Measurements from ENCODE around the gene NACC2.
"Not testable (repeated sequence)": the region's sequence is repeated elsewhere in the genome, so short reads cannot be mapped to it uniquely, and the experiment has no call there.

NACC2 gene

DNA sequence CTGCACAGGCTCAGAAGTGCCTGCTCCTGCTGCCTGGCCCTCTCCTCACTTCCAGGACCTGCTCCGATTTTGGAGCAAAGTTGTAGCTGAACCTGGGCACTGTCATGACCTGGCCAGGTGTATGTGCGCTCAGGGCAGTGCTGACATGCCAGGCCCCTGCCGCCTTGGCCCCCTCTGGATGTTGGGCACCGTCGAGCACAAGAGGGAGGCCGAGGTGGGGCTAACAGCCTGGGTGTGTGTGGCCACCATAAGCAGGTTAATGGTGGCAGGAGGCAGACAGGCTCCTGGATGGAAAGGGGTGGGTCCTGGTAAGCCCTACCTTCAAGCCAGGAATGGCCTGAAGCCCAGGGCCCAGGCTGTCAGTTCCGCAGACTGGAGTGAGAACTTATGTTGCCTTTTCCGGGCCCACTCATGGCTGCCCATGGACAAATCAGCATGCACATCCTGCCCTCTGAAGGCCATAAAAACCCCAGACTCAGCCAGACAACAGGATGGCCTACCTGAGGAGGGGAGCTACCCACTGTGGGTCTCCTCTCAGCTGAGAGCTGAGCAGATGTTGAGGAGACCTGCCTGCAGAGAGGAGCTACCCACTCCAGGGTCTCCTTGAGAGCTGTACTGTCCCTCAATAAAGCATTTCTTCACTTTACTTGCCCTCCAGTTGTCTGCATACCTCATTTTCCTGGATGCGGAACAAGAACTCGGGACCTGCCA lies 66.2 kb downstream of the NACC2 start:
- Histone ChIP-seq H3K27me3 (ENCODE audit: control insufficient read depth, insufficient read depth, low read length) (no peaks in the 10 kb centered on the region), H3K4me3 (ENCODE audit: low read depth, low read length) (no peak overlapping the region), H3K9me3 (ENCODE audit: control insufficient read depth, insufficient read depth, low read depth, low read length) (peaks cover 19% of the 10 kb centered on the region), H3K27ac (ENCODE audit: low read depth, low read length) (no peak overlapping the region), H3K9ac (ENCODE audit: low read length) (no peak overlapping the region), H3K4me1 (ENCODE audit: control insufficient read depth, insufficient read depth, low read length) (no peaks in the 10 kb centered on the region), H3K36me3 (ENCODE audit: control insufficient read depth, insufficient read depth, low read length) (peaks cover 16% of the 10 kb centered on the region)

GRCh38 chr9:136026943-136027289 lies 68.2 kb downstream of the NACC2 start:
- H3K27ac ChIP-seq (ENCODE audit: low read depth, low read length); H3K4me3 ChIP-seq (ENCODE audit: low read depth, low read length); H3K9ac ChIP-seq (ENCODE audit: low read length); H3K27me3 ChIP-seq (ENCODE audit: control insufficient read depth, insufficient read depth, low read length); H3K4me1 ChIP-seq (ENCODE audit: control insufficient read depth, insufficient read depth, low read length): not testable (repeated sequence)
- peaks cover 20% of the 10 kb centered on the region for H3K36me3 ChIP-seq (ENCODE audit: control insufficient read depth, insufficient read depth, low read length)
- H3K9me3 ChIP-seq (ENCODE audit: control insufficient read depth, insufficient read depth, low read depth, low read length): peaks cover 19% of the 10 kb centered on the region

- no peak overlapping the region for H3K4me3 ChIP-seq (ENCODE audit: low read depth, low read length)
- H3K9me3 ChIP-seq (ENCODE audit: control insufficient read depth, insufficient read depth, low read depth, low read length): peaks cover 19% of the 10 kb centered on the region
- H3K27me3 ChIP-seq (ENCODE audit: control insufficient read depth, insufficient read depth, low read length): no peaks in the 10 kb centered on the region
- no peak overlapping the region for H3K9ac ChIP-seq (ENCODE audit: low read length)
- H3K4me1 ChIP-seq (ENCODE audit: control insufficient read depth, insufficient read depth, low read length): peaks cover 3% of the 10 kb centered on the region
- peaks cover 20% of the 10 kb centered on the region for H3K36me3 ChIP-seq (ENCODE audit: control insufficient read depth, insufficient read depth, low read length)
- no peak overlapping the region for H3K27ac ChIP-seq (ENCODE audit: low read depth, low read length)
Measured at GRCh38 chr9:136026266-136026942, 68.7 kb downstream of the NACC2 start.

GRCh38 chr9:136025481-136025880 lies 69.6 kb downstream of the NACC2 start:
- H3K4me3 ChIP-seq (ENCODE audit: low read depth, low read length): no peak overlapping the region
- H3K27ac ChIP-seq (ENCODE audit: low read depth, low read length): no peak overlapping the region
- peaks cover 20% of the 10 kb centered on the region for H3K36me3 ChIP-seq (ENCODE audit: control insufficient read depth, insufficient read depth, low read length)
- peaks cover 19% of the 10 kb centered on the region for H3K9me3 ChIP-seq (ENCODE audit: control insufficient read depth, insufficient read depth, low read depth, low read length)
- H3K4me1 ChIP-seq (ENCODE audit: control insufficient read depth, insufficient read depth, low read length): peaks cover 12% of the 10 kb centered on the region
- H3K9ac ChIP-seq (ENCODE audit: low read length): no peak overlapping the region
- no peaks in the 10 kb centered on the region for H3K27me3 ChIP-seq (ENCODE audit: control insufficient read depth, insufficient read depth, low read length)

- H3K36me3 ChIP-seq (ENCODE audit: control insufficient read depth, insufficient read depth, low read length): peaks cover 18% of the 10 kb centered on the region
- H3K9me3 ChIP-seq (ENCODE audit: control insufficient read depth, insufficient read depth, low read depth, low read length): peaks cover 15% of the 10 kb centered on the region
- no peak overlapping the region for H3K9ac ChIP-seq (ENCODE audit: low read length)
- no peak overlapping the region for H3K4me3 ChIP-seq (ENCODE audit: low read depth, low read length)
- no peak overlapping the region for H3K27ac ChIP-seq (ENCODE audit: low read depth, low read length)
- peaks cover 17% of the 10 kb centered on the region for H3K4me1 ChIP-seq (ENCODE audit: control insufficient read depth, insufficient read depth, low read length)
- no peaks in the 10 kb centered on the region for H3K27me3 ChIP-seq (ENCODE audit: control insufficient read depth, insufficient read depth, low read length)
Measured at GRCh38 chr9:136024696-136025316, 70.3 kb downstream of the NACC2 start.

GRCh38 chr9:136024286-136024685 lies 70.8 kb downstream of the NACC2 start:
- Histone ChIP-seq H3K27ac (ENCODE audit: low read depth, low read length) (no peak overlapping the region), H3K9me3 (ENCODE audit: control insufficient read depth, insufficient read depth, low read depth, low read length) (peaks cover 10% of the 10 kb centered on the region)

DNA sequence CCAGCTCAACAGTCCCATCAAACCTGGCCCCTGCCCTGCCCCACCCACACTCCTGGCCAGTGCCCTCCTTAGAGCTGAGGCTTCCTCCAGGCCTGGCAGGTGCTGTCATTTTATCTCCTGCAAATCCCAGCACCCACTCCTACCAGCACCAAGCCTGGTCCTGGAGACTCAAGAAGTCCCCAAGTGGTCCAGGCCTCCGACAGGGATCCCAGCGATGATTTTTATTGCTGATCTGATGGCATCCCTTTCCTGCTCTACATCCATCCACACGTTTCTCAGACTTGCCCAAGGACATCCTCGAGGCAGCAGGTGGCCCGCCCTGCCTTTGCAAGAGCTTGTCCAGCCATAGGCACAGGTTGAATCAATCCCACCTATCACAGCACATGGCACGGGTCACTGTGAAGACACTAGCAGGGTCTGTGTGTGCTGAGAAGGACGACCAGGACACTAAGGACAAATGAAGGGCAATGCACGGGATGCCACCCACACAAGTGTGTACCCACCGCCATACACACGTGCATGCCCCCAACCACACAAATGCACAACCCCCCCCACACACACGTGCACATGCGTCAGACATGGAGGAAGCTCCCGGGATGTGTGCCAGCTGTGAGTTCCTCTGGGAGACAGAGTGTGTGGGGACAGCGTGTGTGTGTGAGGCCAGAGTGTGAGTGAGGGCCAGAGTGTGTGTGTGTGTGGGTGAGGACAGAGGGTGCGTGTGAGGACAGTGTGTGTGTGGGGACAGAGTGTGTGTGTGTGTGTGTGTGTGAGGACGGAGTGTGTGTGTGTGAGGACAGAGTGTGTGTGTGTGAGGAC lies 71.5 kb downstream of the NACC2 start:
- H3K9me3 ChIP-seq (ENCODE audit: control insufficient read depth, insufficient read depth, low read depth, low read length): peaks cover 4% of the 10 kb centered on the region
- no peak overlapping the region for H3K27ac ChIP-seq (ENCODE audit: low read depth, low read length)
- H3K36me3 ChIP-seq (ENCODE audit: control insufficient read depth, insufficient read depth, low read length): peaks cover 6% of the 10 kb centered on the region
- H3K27me3 ChIP-seq (ENCODE audit: control insufficient read depth, insufficient read depth, low read length): no peaks in the 10 kb centered on the region
- peaks cover 23% of the 10 kb centered on the region for H3K4me1 ChIP-seq (ENCODE audit: control insufficient read depth, insufficient read depth, low read length)
- no peak overlapping the region for H3K4me3 ChIP-seq (ENCODE audit: low read depth, low read length)
- no peak overlapping the region for H3K9ac ChIP-seq (ENCODE audit: low read length)

More at GRCh38 chr9:136024286-136024685, 70.8 kb downstream of the NACC2 start:
- Histone ChIP-seq H3K4me1 (ENCODE audit: control insufficient read depth, insufficient read depth, low read length) (peaks cover 18% of the 10 kb centered on the region), H3K36me3 (ENCODE audit: control insufficient read depth, insufficient read depth, low read length) (peaks cover 13% of the 10 kb centered on the region), H3K27me3 (ENCODE audit: control insufficient read depth, insufficient read depth, low read length) (no peaks in the 10 kb centered on the region), H3K9ac (ENCODE audit: low read length) (no peak overlapping the region), H3K4me3 (ENCODE audit: low read depth, low read length) (no peak overlapping the region)

DNA sequence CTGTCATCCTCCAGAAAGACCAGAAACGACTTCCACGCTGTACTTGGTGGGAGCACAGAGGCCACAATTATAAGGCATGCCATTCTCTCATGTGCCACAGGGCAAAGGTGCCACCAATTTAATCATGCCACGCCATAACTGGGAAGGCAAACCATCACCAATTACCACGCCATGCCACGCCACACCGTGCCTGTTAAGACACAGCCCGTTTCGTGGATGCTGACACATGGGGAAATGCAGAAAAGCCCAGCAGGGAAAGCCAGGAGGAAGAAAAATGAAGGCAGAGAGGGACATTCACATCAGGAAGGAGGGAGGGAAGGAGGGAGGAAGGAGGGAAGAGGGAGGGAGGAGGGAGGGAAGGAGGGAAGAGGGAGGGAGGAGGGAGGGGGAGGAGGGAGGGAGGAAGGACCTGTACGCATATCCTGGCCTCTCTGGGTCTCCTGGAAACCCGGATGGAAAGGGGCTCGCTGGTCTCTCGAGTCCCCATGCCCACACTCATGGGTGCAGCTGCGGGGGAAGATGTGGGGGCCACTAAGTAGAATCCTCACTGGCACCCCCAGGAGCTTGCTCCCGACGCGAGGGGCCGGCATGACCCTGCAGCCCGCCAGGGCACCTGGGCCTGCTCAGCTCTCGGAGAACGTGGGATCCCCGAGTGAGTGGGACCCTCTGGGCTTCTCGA lies 72.2 kb downstream of the NACC2 start:
- no peak overlapping the region for H3K27ac ChIP-seq (ENCODE audit: low read depth, low read length)
- H3K27me3 ChIP-seq (ENCODE audit: control insufficient read depth, insufficient read depth, low read length): no peaks in the 10 kb centered on the region
- H3K4me1 ChIP-seq (ENCODE audit: control insufficient read depth, insufficient read depth, low read length): peaks cover 23% of the 10 kb centered on the region
- no peak overlapping the region for H3K4me3 ChIP-seq (ENCODE audit: low read depth, low read length)
- H3K9ac ChIP-seq (ENCODE audit: low read length): no peak overlapping the region
- H3K9me3 ChIP-seq (ENCODE audit: control insufficient read depth, insufficient read depth, low read depth, low read length): no peaks in the 10 kb centered on the region
- H3K36me3 ChIP-seq (ENCODE audit: control insufficient read depth, insufficient read depth, low read length): peaks cover 6% of the 10 kb centered on the region; the same call in 1 of the 2 replicates

DNA sequence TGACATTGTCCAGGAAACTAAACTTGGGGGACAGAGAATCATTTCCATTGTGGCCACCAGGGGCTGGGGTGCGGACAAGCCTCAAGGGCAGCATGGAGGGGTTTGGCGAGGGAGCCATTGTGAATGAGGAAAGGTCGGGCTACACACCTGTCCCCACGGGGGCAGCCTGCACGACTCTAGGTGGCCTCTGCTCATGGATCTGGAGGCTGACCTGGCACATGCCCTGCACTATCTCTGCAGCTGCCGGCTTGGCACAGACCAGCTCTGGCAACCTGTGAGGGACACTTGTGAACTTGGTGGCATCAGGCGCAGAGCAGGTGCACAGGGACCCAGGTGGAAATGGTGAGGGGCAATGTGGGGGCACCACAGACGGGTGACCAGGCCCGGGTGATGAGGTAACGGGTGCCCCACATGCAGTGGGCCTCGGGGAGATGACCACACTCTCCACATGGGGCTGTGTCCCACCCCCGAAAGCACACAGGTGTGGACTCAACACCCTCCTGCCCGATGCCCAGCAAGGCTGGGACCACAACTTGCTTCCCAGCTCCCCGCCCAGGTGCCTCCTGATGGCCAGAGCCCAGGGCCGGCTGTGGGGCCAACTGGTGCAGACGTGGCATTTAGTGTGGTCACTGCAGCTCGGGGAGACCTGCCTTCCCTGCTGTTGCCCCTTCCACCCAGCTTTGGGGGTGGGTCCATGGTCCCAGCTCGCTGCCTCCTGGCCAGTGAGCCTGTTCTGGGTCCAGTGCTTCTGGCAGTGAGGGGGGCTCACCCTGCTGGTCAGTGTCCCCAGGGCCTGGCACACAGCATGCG lies 73.0 kb downstream of the NACC2 start:
- Histone ChIP-seq H3K36me3 (ENCODE audit: control insufficient read depth, insufficient read depth, low read length) (peaks cover 6% of the 10 kb centered on the region; the same call in 1 of the 2 replicates), H3K9me3 (ENCODE audit: control insufficient read depth, insufficient read depth, low read depth, low read length) (no peaks in the 10 kb centered on the region), H3K27ac (ENCODE audit: low read depth, low read length) (no peak overlapping the region), H3K4me3 (ENCODE audit: low read depth, low read length) (no peak overlapping the region), H3K4me1 (ENCODE audit: control insufficient read depth, insufficient read depth, low read length) (peaks cover 23% of the 10 kb centered on the region), H3K27me3 (ENCODE audit: control insufficient read depth, insufficient read depth, low read length) (no peaks in the 10 kb centered on the region), H3K9ac (ENCODE audit: low read length) (no peak overlapping the region)
